ENCODE data around the gene TRIM8. TPM values are rescaled to one million over a fixed set of nuclear protein-coding genes. Genes with fewer than 3 reads are reported as not detected.

Gene TRIM8
- total and polyA plus RNA-seq, 2 of the 4 experiments (the other 2 are of a cell fraction) = 25.5 to 126 TPM

DNA sequence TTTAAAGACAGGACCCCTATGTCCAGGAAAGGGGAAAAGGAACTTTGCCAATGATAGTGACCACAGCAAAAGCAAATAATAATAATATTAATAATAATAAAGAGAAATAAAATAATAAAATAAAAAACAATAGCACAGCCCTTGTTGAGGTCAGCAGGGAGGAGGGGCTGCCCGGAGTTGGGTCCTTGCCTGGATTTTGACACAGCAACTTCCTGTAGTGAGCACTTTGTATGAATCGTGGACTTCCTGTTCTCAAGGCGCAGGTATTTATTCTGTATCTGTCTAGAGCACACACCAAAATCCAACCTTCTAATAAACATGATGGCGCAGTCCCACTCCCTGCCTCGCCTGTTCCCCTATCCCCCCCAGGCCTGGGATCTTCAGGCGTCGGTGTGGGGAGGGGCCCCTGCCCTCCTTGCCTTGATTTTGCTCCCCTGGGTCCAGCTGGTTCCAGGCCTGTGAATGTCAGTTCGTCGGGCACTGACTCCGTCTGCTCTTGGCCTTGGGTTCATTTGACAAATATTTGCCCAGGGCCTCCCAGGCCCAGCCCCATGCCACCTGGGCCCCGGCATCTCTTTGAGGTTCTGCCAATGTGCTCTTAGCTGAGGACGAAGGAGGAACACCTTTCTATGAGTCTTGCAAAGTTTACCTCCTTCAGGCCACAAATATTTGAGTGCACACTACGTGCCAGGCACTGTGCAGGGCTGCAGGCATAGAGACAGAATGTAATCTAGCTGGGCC lies 13.9 kb downstream of the TRIM8 start:
- Histone ChIP-seq H3K18ac (ENCODE audit: low read depth, low read length) (no peak overlapping the region), H3K9ac (ENCODE audit: low read depth, low read length) (no peak overlapping the region), H2BK5ac (ENCODE audit: low read depth, low read length, poor library complexity, severe bottlenecking) (no peak overlapping the region), H3K36me3 (ENCODE audit: control insufficient read depth, insufficient read depth, low read length) (peaks cover 54% of the 10 kb centered on the region), H4K20me1 (ENCODE audit: insufficient read depth, low read length) (peaks cover 70% of the 10 kb centered on the region), H2AFZ (replicated peaks; ENCODE audit: low read length, poor library complexity) (no peak overlapping the region), H3K23ac (ENCODE audit: low read depth, low read length) (no peak overlapping the region), H3K27me3 (ENCODE audit: control insufficient read depth, insufficient read depth, low read length) (no peaks in the 10 kb centered on the region), H4K91ac (ENCODE audit: insufficient read depth, low read depth, low read length) (no peak overlapping the region), H3K9me3 (ENCODE audit: control insufficient read depth, insufficient read depth, low read length) (no peaks in the 10 kb centered on the region), H2AK5ac (ENCODE audit: low read depth, low read length) (no peak overlapping the region), H3K4me1 (ENCODE audit: control insufficient read depth, insufficient read depth, low read length) (peaks cover 16% of the 10 kb centered on the region), H2AK9ac (replicated peaks; ENCODE audit: low read depth, low read length, poor library complexity) (no peak overlapping the region), H3K4me3 (ENCODE audit: insufficient read depth, low read depth, low read length) (no peak overlapping the region), H2BK120ac (ENCODE audit: low read depth, low read length) (no peak overlapping the region), H3K14ac (replicated peaks; ENCODE audit: low read depth, low read length) (no peak overlapping the region), H4K5ac (ENCODE audit: low read depth, low read length) (no peak overlapping the region), H2BK20ac (ENCODE audit: low read depth, low read length) (no peak overlapping the region), H3K4me2 (ENCODE audit: low read depth, low read length) (no peak overlapping the region), H3K4ac (ENCODE audit: low read depth, low read length) (no peak overlapping the region), H4K8ac (ENCODE audit: low read depth in 2 of 2, low read length in 2 of 2) (no peak overlapping the region), H3K27ac (ENCODE audit: insufficient read depth, low read length) (no peak overlapping the region), H3K56ac (ENCODE audit: extremely low read depth, insufficient read depth, low read length) (no peak overlapping the region), H3K9me1 (ENCODE audit: insufficient read depth, low read length) (peaks cover 27% of the 10 kb centered on the region), H3K79me1 (ENCODE audit: low read depth in 1 of 2, low read length in 2 of 2) (peaks cover 10 to 73% of the 10 kb centered on the region in 2 experiments), H2BK15ac (ENCODE audit: low read depth, low read length) (no peak overlapping the region)
- ChIA-PET POLR2A (ENCODE audit: unreplicated experiment) (no interaction called here), CTCF (no interaction called here)
- TF ChIP-seq RAD21 (IDR thresholded peaks at IDR 0.05; ENCODE audit: low read length) = no peak
- dilution Hi-C loops (cut with HindIII; ENCODE audit: low sequenced_read_pairs, unreplicated experiment) = no loop called here
- DNase-seq (peak; percentile 51), ATAC-seq (ENCODE audit: low read depth) (no peak)
- 33% methylated on average over 3 of the region's 13 CpGs; no CpG with 5 or more reads in 1 of the 2 experiments for WGBS, 2 experiments (ENCODE audit: extremely low coverage in 2 of 2, insufficient read length in 1 of 2)
- intact Hi-C loops (cut with micrococcal nuclease) = no loop called here
- no TSS peak for BruUV-seq (replicated peaks)
- in situ Hi-C loops (cut with MboI; ENCODE audit: low sequenced_read_pairs) = no loop called here
